Hematopoietic multipotent progenitor cell treated with erythropoietin and hydrocortisone succinate and interleukin-3 and kit ligand, for 4 days (in vitro differentiated cells): ENCODE data around the gene B4GAT1.
"Not testable (repeated sequence)": the region's sequence is repeated elsewhere in the genome, so short reads cannot be mapped to it uniquely, and the experiment has no call there.

Experiments
- DNase-seq: peaks from one replicate; pipeline ENCODE4 v3.0.0-alpha.2; 2015

B4GAT1 gene

DNA sequence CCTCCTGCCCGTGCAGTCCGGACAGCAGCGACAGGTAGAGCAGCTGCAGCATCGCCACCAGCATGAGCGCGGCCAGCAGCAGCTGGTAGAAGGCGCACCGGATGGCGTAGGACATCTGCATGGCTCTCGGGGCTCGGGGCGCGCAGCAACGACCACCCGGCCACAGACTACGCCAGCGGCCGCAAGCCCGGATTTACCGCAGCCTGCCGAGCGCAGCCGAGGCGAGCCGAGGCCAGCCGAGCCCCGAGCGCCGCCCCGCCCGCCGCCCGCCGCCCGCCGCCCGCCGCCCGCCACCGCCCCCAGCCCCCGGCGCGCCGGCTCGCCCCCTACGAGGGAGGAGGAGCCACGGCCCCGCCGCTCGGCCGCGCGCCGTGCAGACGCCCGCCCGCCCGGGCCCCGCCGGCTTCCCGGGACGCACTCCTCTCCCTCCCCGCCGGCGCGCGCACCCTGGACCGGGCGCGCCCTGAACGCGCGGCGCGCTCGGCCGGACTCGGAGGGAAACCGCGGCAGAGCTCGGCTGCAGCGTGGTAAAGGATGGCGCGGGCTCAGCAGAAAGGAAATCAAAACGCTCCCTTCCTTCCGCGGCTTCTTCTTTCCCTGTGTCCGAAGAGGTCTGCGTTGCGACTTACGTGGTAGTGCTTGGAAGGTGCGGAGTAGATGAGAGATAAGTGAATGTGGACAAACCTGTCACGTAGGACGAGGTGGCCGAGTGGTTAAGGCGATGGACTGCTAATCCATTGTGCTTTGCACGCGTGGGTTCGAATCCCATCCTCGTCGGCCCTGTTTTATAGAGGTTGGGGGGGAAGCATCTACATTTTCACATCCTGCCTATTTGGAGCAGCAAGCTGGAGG, at the start of gene B4GAT1:
TSS of gene B4GAT1 (minus strand) at position 205 of the 852 bp plus-strand sequence. CDS start at position 121, 84 bp downstream.
- peak; percentile 84 for DNase-seq

GRCh38 chr11:66393954-66394353, 46.5 kb upstream of the B4GAT1 start:
- no peak for DNase-seq

DNA sequence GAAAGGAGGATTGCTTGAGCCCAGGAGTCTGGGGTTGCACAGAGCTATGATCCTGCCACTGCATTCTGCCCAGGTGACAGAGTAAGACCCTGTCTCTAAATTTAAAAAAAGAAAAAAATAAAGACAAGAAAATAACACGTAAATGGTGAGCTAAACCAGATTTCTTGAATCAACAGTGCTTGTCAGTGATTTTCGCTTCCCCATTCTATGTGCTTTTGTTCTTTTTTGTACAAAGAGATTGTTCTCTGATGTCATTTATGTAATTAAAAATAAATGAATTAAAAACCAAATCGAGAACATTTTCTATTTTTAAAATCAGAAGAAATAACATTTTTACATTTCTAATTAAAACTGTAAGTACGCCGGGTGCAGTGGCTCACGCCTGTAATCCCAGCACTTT, 43.9 kb upstream of the B4GAT1 start:
- no peak for DNase-seq

GRCh38 chr11:66388780-66389386, 41.5 kb upstream of the B4GAT1 start:
- peak; percentile 92 for DNase-seq

DNA sequence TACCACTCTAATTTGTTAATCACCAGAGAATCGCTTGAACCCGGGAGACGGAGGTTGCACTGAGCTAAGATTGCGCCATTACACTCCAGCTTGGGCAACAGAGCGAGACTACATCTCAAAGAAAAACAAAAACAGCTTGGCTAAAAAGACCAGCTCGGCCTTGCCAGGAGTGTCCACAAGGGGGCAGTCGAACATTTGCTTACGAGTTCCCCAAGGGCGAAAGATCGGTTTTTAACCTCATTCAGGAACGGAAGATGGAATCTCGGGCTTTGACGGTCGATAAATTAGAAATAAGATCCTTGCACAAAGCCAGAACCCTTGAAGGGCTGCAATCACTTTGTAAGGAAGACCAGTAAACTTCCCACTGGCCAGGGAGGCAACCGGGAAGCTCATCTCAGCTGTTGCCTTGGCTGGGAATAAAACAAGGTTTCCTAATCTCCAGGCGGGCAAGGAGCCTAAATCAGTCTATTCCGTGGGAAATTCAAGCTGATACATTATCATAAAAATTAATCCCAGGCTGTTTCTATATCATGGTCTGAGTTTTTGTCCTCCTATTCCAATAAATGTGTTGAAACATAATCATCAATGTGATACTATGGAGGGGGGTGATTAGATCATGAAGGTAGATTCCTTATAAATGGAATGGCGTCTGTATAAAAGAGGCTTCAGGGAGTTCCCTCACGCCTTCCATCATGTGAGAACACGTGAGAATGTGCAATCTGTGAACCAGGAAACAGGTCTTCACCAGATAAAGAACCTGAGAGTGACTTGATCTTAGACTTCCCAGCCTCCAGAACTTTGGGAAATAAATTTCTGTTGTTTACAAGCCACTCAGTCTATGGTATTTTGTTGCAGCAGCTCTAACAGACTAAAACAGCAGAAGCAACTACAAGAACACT, 39.0 kb upstream of the B4GAT1 start:
- DNase-seq: peak; percentile 91

DNA sequence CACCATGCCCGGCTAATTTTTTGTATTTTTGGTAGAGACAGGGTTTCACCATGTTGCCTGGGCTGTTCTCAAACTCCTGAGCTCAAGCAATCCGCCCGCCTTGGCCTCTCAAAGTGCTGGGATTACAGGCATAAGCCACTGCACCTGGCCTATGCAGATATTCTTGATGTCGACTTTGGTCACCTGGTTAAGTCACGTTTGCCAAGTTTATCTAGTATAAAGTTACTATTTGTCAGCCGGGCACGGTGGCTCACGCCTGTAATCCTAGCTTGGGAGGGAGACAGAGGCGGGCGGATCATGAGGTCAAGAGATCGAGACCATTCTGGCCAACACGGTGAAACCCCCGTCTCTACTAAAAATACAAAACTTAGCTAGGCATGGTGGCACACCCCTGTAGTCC, 36.9 kb upstream of the B4GAT1 start:
- DNase-seq: not testable (repeated sequence)

DNA sequence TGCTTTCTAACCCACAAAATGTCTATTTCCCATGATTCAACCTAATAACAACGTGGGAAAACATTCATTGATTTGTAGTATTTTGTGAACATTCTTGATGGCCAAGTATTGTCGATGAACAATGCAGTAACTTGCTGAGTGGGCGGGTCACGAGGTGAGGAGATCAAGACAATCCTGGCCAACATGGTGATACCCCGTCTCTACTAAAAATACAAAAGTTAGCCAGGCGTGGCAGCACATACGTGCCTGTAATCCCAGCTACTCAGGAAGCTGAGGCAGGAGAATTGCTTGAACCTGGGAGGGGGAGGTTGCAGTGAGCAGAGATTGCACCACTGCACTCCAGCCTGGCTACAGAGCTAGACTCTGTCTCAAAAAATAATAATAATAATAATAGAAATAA, 32.8 kb upstream of the B4GAT1 start:
- not testable (repeated sequence) for DNase-seq

GRCh38 chr11:66373690-66374287, 26.4 kb upstream of the B4GAT1 start:
- DNase-seq: not testable (repeated sequence)

- no peak for DNase-seq
Observed at GRCh38 chr11:66373265-66373664, 25.8 kb upstream of the B4GAT1 start.

DNA sequence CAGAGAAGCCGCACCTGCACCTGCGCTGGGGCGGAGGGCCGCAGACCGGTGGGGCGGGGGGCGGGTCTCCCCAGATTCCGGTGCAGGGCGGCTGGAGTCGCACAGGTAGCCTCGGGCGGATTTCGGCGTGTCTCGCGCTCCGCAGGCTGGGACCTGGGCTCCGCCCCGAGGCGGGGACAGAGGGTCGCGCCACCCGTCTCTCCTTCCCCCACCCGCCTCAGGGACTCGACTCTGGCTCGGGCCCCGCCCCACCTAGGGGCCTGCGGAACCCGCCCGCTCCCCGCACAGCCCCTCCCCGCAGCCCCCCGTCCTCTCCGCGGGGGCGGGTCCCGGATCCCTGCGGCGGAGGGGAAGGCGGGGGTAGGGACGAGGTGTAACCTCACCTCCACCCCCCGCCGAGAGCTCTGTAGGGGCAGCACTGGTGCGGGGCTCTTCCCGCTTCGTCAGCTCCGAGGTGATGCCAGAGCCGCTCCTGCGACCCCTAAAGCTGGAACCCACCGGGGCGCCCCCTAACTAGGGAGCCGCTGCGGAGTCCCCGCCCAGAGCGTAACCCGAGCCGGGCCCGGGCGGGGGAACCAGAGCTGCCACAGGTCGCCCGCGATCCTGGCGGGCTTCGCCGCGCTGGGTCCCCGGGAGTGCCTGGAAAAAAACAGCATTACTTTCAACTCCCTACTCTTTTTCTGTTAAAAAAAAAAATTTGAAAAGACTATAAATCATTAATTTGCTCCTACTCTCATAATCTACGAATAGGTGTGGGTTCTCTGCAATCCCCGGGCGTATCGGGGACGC, 24.4 kb upstream of the B4GAT1 start, which contains the start of gene SLC29A2:
TSS of gene SLC29A2 (minus strand) at position 134 of the 789 bp plus-strand sequence. CDS start 169 bp downstream, outside the sequence.
- DNase-seq: peak; percentile 95

DNA sequence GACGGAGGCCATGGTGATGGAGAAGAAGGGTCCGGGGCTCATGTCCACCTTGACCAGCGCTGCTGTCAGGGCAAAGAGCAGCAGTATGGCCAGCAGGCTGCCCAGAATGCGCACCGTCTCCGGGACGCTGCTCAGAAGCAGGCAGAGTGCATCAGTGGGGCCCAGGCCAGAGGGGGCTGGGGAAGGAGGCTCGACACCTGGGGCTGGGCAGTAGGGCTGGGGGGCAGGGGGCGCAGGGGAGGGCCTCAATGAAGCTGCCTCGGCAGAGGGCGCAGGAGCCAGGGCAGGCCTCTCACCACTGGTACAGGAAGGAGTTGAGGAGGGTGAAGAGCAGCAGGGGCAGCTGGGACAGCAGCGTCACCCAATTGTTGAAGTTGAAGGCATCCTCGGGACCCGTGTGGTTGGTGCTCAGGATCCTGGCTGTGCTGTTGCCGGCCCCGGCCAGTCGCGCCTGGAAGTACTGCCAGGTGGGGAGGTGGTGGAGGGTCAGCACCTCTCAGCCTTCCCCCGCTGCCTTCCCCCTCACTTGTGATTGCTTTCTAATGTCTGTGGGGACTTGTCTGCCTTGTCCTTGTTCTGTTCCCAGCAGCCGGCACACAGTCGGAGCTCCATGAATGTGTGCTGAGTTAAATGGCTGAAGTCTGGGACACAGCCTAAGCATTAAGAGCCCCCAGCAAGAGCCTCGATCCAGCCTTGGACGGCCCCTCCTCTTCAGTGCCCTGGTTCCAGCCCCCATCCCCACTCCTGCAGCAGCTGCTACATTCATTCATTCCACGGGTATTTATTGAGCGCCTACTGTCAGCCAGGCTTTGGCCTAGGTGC, 21.9 kb upstream of the B4GAT1 start:
- no peak for DNase-seq

DNA sequence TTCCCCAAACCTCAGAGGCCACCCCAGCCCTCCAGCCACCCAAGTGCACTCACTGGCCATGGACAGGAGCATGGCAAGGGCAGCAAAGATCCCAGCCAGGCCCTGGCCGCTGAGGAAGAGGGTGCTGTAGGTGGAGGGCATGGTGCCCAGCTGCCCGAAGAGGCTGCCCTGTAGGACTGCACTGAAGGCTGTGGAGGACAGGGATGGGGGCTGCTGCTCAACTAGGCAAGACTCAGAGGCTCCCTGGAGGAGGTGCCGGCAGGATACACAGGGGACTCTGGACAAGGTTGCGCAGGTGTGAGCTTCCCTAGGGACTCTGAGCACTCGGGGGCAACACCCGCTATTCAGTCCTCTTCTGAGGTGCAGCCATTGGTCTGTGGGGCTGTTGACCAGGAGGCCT, 21.1 kb upstream of the B4GAT1 start:
- DNase-seq: no peak

DNA sequence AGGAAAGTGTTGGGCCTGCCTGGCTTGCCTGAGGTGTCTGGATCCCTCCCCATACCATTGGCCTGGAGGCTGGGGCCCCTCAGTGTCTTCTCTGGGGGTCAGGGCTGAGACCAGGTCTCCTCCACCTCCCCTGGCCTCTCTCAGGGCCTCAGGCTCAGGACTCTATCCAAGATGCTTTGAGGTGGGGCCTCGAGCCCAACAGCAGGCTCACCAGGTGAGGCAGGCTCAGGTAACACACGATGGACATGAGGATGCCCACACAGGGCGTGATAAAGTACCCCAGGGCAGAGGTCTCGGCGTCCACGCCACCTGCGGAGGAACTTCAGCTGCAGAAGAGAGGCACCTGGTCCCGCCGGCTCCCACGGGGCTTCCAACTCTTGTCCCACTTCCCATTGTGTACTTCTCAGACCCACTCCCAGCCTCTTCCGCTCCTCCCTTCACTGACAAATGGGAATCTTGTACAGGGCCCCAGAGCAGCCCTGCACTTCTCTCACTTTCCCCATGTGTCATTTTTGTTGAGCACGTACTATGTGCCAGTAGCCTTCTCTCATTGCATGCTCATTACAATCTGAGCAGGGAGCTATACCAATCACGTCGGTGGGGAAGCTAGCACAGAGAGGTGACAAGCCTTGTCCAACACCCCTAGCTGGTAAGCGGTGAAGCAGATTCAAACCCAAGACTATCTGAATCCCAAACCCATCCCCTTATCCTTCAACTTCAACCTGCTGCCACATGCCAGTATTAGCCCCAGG, 20.3 kb upstream of the B4GAT1 start:
- no peak for DNase-seq

- no peak for DNase-seq
Observed at GRCh38 chr11:66366844-66367477, 19.5 kb upstream of the B4GAT1 start.

- DNase-seq: no peak
Observed at GRCh38 chr11:66365711-66366619, 18.5 kb upstream of the B4GAT1 start.

- no peak for DNase-seq
Observed at GRCh38 chr11:66365166-66365565, 17.7 kb upstream of the B4GAT1 start.

GRCh38 chr11:66363805-66364535, 16.5 kb upstream of the B4GAT1 start:
- peak; percentile 75 for DNase-seq

DNA sequence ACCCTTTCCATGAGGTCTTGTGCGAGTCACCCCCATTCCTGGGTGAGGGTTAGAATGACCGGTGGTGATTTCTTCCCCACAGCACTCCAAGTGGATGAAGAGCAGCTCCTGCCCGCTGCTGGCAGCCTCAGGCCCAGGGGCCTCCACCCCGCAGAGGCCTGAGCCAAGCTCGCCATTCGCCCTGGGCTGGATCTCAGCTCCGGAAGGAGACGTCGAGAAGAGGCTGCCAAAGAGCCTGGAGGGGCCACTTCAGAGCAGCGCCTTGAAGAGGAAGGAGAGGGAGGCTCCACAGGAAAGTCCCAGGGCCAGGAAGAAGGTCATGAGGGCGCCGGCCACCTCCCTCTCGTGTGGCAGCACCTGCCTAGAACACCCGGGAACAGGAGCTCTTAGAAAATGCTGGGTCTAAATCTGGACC, 15.8 kb upstream of the B4GAT1 start:
- DNase-seq: no peak
